ENCODE results near the gene NOL3.

NOL3 gene

DNA sequence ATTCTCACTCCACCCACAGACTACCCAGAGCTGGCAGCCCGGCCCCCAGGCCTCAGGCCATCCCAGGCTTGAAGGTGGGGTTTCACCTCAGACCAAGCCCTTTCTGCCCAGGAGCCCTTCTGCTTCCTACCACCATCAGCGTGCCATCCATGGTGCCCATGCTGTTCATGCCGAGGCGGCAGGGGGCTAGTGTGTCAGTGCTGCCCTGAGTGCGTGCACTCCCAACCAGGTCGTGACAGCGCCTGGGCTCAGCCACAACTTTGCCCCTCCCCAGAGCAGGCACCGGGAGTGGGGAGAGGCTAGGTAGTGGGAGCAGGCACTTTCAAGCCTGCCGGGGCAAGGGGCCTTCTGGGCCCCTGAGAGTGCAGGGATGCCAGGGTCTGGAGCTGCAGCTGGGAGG is 28.0 kb upstream of the NOL3 start:
- no peak for TF ChIP-seq CTCF (conservative IDR thresholded peaks at IDR 0.05; ENCODE audit: low read depth)
- ChIA-PET CTCF (no interaction called here), POLR2A (ENCODE audit: low non-redundant PET) (no interaction called here)
- no peak overlapping the region for H3K27ac ChIP-seq
- DNase-seq (ENCODE audit: low spot score): no peak

GRCh38 chr16:67144943-67145342 is 25.4 kb upstream of the NOL3 start:
- H3K27ac ChIP-seq: peak overlapping the region; percentile 87
- ChIA-PET CTCF (no interaction called here), POLR2A (ENCODE audit: low non-redundant PET) (no interaction called here)
- TF ChIP-seq CTCF (conservative IDR thresholded peaks at IDR 0.05; ENCODE audit: low read depth): no peak
- DNase-seq (ENCODE audit: low spot score): no peak

GRCh38 chr16:67145746-67146145 is 24.6 kb upstream of the NOL3 start:
- TF ChIP-seq CTCF (conservative IDR thresholded peaks at IDR 0.05; ENCODE audit: low read depth): no peak
- POLR2A ChIA-PET (ENCODE audit: low non-redundant PET): no interaction called here
- H3K27ac ChIP-seq: peak overlapping the region; percentile 87
- DNase-seq (ENCODE audit: low spot score): no peak
- CTCF ChIA-PET: interaction anchor here (0.7 kb wide), 1 partner anchor 34 kb away, joined by 3 read pairs; no protein-coding TSS in a partner anchor

DNA sequence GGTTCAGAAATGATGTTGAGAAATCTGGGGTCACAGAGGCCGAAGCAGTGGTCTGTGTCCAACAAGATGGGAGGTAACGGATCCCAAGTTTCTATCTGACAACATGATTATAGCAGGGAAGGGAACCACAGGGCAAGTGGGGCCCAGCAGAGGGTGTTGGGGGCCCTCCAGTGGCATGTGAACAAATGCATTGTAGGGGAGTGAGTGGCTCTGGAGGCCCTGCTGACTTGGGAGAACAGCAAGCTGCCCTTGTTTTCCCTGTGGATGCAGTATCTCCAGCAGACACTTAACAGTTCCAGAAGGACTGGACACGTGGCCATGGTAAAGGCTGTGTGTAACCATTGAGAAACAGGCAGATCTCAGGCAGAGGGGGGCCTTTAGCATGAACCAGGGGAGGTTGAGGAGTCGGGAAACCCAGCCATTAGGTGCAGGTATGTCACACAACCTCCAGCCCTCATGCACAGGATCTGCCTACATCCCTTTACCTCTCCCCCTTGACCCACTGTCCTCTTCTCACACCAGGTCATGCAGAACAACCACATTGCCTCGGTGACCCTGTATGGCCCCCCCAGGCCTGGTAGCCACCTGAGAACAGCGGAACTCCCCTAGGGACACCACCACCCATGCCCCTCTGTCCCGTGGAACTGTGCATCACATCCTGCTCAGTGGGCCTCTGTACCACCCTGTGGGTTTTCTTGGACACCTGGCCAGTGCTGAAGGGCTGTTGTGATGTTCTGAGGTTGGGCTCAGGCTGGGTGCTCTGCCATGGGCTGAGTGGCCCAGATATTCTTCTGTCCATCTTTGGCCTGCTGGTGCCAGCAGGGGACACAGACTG is 23.6 kb upstream of the NOL3 start:
- H3K27ac ChIP-seq: peak overlapping the region; percentile 87
- ChIA-PET CTCF (interaction anchor here (0.6 to 1.0 kb wide), 3 partner anchors 19 to 472 kb away, joined by 3 to 5 read pairs (median 3); no protein-coding TSS in a partner anchor), POLR2A (ENCODE audit: low non-redundant PET) (interaction anchor here (0.5 to 0.7 kb wide), 2 partner anchors 16 to 46 kb away, joined by 3 to 6 read pairs; no protein-coding TSS in a partner anchor)
- TF ChIP-seq CTCF (conservative IDR thresholded peaks at IDR 0.05; ENCODE audit: low read depth): no peak
- DNase-seq (ENCODE audit: low spot score): no peak

- DNase-seq (ENCODE audit: low spot score): no peak
- CTCF ChIA-PET: interaction anchor here (0.6 to 1.0 kb wide), 2 partner anchors 20 to 471 kb away, joined by 3 to 5 read pairs; no protein-coding TSS in a partner anchor
- POLR2A ChIA-PET (ENCODE audit: low non-redundant PET): interaction anchor here (0.7 kb wide), 1 partner anchor 45 kb away, joined by 3 read pairs; no protein-coding TSS in a partner anchor
- H3K27ac ChIP-seq: peak overlapping the region; percentile 87
- no peak for TF ChIP-seq CTCF (conservative IDR thresholded peaks at IDR 0.05; ENCODE audit: low read depth)
Observed at GRCh38 chr16:67147437-67148140, 22.7 kb upstream of the NOL3 start.

DNA sequence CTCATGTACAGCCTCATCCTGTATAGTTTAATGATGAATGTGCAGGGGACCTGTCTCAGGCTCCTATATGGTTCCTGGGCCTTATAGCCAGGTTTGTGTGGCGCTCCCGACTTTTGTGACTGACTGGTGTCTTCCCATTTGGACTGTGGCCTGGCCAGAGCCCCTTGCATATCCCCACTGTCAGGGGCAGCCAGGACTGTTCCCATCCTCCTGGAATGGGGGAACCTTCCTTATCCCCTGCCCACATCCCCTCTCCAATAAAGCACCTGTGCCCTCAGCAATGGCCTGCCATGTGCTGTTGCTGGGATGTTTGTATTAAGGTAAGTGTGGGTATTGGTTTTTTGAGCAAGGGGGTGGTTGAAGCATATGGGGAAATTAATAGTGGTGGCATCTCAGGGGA is 22.1 kb upstream of the NOL3 start:
- ChIA-PET POLR2A (ENCODE audit: low non-redundant PET) (no interaction called here), CTCF (no interaction called here)
- TF ChIP-seq CTCF (conservative IDR thresholded peaks at IDR 0.05; ENCODE audit: low read depth): no peak
- H3K27ac ChIP-seq: peak overlapping the region; percentile 87
- DNase-seq (ENCODE audit: low spot score): no peak

Measured in RWPE1 (cell line).